NCI-H2227 (cell line): Measurements from ENCODE around the gene SRPRB.

Source experiments
- DNase-seq: peaks from one replicate; lab custom pipeline; 2025; ENCODE audit not compliant: unreplicated experiment; lab: John Stamatoyannopoulos, UW

The SRPRB gene

GRCh38 chr3:133825969-133826727, 20.5 kb downstream of the SRPRB start:
- DNase-seq: no peak

GRCh38 chr3:133827136-133827535, 21.5 kb downstream of the SRPRB start:
- DNase-seq: no peak

- DNase-seq: no peak
These were observed 22.1 kb downstream of the SRPRB start for GRCh38 chr3:133827684-133828083.

GRCh38 chr3:133828576-133829309, 23.1 kb downstream of the SRPRB start:
- DNase-seq: peak; percentile 0

- no peak for DNase-seq
These were observed 23.7 kb downstream of the SRPRB start for GRCh38 chr3:133829310-133829707.

GRCh38 chr3:133830071-133830470, 24.5 kb downstream of the SRPRB start:
- DNase-seq: no peak

GRCh38 chr3:133831966-133832801, 26.6 kb downstream of the SRPRB start:
- no peak for DNase-seq

- no peak for DNase-seq
These were observed 27.2 kb downstream of the SRPRB start for GRCh38 chr3:133832802-133833144.

GRCh38 chr3:133833267-133833666, 27.7 kb downstream of the SRPRB start:
- DNase-seq: no peak

- DNase-seq: no peak
These were observed 28.4 kb downstream of the SRPRB start for GRCh38 chr3:133833880-133834620.

GRCh38 chr3:133834621-133835417, 29.2 kb downstream of the SRPRB start:
- no peak for DNase-seq

GRCh38 chr3:133835418-133835743, 29.8 kb downstream of the SRPRB start:
- DNase-seq: no peak

- no peak for DNase-seq
These were observed 30.3 kb downstream of the SRPRB start for GRCh38 chr3:133835961-133836360.

GRCh38 chr3:133836497-133837158, 31.0 kb downstream of the SRPRB start:
- DNase-seq: no peak

GRCh38 chr3:133837487-133838295, 32.1 kb downstream of the SRPRB start:
- no peak for DNase-seq

- DNase-seq: no peak
These were observed 32.7 kb downstream of the SRPRB start for GRCh38 chr3:133838296-133838789.

- DNase-seq: no peak
These were observed 33.5 kb downstream of the SRPRB start for GRCh38 chr3:133838916-133839800.
